A549 treated with Hydrocortisone at 1 μM for 4 hours (cell line): ENCODE measurements around the gene FAM83G. TPM values are rescaled to one million over a fixed set of nuclear protein-coding genes. Genes with fewer than 3 reads are reported as not detected.

Experiments used
- total RNA-seq: library from RNA; stranded (reverse); fragments of 200-300 nt; extraction: Qiagen RNA extraction; gene quantifications from 5 replicates; pipeline ENCODE4 v1.2.3, GENCODE V29; 2022

FAM83G gene
- total RNA-seq, result 33.1 to 37.5 TPM (median 35.0 TPM) in 5 replicates

DNA sequence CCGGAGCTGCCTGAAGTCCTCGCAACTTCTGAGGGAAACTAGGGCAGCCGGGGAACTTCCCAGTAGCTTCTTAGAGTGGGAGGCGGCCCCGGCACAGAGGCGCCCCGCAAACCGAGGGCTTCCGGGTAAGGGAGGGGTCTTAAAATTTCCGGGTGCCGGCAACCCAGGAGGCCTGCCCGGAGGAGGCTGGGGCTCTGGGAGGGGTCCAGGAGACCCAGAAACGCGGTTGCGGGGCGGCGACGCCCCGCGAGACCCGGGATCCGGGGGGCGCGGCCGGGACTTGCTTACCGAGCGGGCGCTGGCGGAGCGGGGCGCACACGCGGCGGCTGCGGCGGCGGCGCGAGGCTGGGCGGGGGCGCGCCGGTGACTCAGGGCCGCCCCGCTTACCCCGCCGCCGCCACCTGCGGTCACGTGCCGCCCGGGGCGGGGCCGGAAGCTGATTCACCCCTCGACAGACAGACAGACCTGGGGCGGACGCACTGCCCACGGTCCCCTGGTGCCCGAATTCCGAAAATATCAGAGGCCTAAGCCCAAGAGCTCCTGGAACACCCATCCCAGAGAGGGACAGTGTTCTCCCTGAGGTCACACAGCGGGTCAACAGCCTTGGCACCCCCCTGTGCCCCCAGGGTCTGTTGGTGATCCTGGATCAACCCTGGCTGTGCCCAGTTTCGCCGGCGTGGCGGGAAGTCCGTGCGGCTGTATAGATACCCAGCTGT, at the start of gene FAM83G:
TSS of gene FAM83G (minus strand) at position 344 of the 716 bp plus-strand sequence. CDS start 723 bp downstream, outside the sequence.

DNA sequence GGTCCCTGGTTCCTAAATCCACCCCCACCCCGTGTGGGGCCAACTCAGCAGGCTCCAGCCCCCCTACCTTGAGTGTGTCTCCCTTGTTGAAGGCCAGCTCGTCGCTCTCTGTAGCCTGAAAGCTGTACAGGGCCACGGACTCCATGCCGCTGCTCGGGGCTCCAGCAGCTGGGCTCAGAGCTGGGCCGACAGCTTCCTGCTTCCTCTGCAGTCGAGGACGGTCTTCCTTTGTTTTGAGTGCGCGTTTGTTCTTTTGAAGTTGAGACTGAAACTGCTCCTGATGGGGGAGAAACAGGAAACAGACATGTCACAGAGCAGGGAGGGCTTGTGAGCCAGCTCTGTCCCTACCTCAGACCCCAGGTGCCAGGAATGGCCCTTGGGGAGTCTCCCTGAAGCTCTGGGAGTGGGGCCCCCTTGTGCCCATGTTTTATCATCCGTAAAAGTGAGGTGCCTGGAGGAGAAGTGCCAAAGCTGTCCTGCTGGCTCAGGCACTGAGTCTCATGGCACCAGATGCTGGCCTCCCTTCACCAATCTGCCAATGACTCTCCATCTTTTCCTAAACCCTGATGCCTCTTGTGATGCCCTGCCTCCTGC, 42.3 kb upstream of the FAM83G start, which contains the start of gene GRAP:
TSS of gene GRAP (minus strand) at position 176 of the 594 bp plus-strand sequence. CDS start at position 145, 31 bp downstream.

DNA sequence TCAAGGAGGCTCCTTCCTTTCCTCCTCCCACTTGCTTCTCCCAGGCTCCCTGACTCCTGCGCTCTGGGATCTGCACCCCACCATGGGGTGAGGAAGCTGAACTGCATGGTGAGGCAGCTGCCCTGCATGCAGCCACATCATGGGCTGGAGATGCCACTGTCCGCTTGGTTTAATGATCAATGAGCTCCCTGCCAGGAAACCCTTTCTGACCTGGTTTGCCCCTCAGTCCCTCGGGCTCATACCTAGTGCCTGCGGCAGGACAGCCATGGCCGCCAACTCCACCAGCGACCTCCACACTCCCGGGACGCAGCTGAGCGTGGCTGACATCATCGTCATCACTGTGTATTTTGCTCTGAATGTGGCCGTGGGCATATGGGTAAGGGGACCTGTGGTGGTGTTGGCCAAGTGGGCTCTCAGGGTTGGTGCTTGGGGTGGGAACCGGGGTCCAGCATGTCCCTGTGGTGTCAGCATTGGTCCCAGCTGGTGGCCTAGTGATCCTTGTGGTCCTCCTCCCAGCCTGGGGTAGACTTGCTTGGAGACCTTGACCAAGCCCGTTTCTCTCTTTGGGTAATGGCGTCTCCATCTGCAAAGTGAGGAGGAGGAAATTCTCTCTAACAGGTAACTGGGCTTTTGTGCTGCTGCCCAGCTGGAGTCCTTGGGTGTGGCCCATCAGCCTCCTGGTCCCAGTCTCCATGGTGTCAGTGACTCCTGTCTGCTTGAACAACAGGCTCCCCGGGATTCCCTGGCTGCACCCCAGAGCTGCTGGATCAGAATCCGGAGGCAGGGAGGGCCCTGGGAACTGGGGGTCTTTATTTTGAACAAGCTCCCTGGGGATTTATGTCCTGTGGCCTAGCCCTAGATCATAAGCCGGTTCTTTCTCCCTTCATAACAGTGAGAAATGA, 52.4 kb downstream of the FAM83G start, which contains the start of gene SLC5A10:
TSS of gene SLC5A10 (plus strand) at position 225 of the 902 bp plus-strand sequence. CDS start at position 266, 41 bp downstream.

Other genes starting within 250 kb of the FAM83G start
- gene TVP23B, start 223.6 kb downstream of the FAM83G start, total RNA-seq, result 60.1 to 87.8 TPM (median 62.1 TPM) in 5 replicates
- gene PRPSAP2, start 146.6 kb downstream of the FAM83G start, total RNA-seq, result 39.5 to 45.2 TPM (median 41.4 TPM) in 5 replicates
- 0.20 to 0.25 TPM (median 0.21 TPM) in 5 replicates for gene SLC5A10, start 52.6 kb downstream of the FAM83G start, total RNA-seq
- 0.24 to 0.41 TPM (median 0.38 TPM) in 5 replicates for gene GRAP, start 42.2 kb upstream of the FAM83G start, total RNA-seq
- 0.12 to 0.22 TPM in 2 of 5 replicates, not detected in the others for gene GRAPL, start 122.8 kb upstream of the FAM83G start, total RNA-seq
- 47.6 to 68.2 TPM (median 58.2 TPM) in 5 replicates for gene EPN2, start 232.6 kb upstream of the FAM83G start, total RNA-seq